ENCODE data around the gene MLST8. TPM values are rescaled to one million over a fixed set of nuclear protein-coding genes. Genes with fewer than 3 reads are reported as not detected.

The MLST8 gene
- total and polyA plus RNA-seq, 12 donors, result 19.3 to 43.1 (median 24.7) TPM

- intact Hi-C loops (cut with DNase I), result no loop called here
- WGBS, 2 donors, result 96% methylated on average over 41 to 43 of the region's 43 CpGs
- H3K36me3 ChIP-seq, result peaks cover 0 to 28% (median 12%) of the 10 kb centered on the region in 9 donors
- peaks cover 0 to 3% (median 0%) of the 10 kb centered on the region in 7 donors for H3K27me3 ChIP-seq
- H3K4me3 ChIP-seq, result no peak overlapping the region
- H3K27ac ChIP-seq, result no peak overlapping the region
- H3K9me3 ChIP-seq, result no peaks in the 10 kb centered on the region
- ATAC-seq (no peak), DNase-seq (no peak)
- H3K4me1 ChIP-seq, result no peaks in the 10 kb centered on the region
- no peak for TF ChIP-seq CTCF (IDR thresholded peaks at IDR 0.05)
These were observed 24.8 kb upstream of the MLST8 start for GRCh38 chr16:2180461-2180860.

- peaks cover 0 to 20% (median 4%) of the 10 kb centered on the region in 9 donors for H3K36me3 ChIP-seq
- DNase-seq (no peak), ATAC-seq (no peak)
- WGBS, 2 donors, result 86 to 87% methylated on average over 46 of the region's 46 CpGs
- no peaks in the 10 kb centered on the region for H3K4me1 ChIP-seq
- no peak for TF ChIP-seq CTCF (IDR thresholded peaks at IDR 0.05)
- intact Hi-C loops (cut with DNase I), result no loop called here
- no peaks in the 10 kb centered on the region for H3K9me3 ChIP-seq
- H3K27me3 ChIP-seq, result peaks cover 0 to 3% (median 0%) of the 10 kb centered on the region in 7 donors
- no peak overlapping the region for H3K27ac ChIP-seq
- H3K4me3 ChIP-seq, result no peak overlapping the region
These were observed 24.0 kb upstream of the MLST8 start for GRCh38 chr16:2180962-2181923.

- DNase-seq, result no peak
- WGBS, 2 donors, result 92% methylated on average over 20 of the region's 20 CpGs
These were observed 23.3 kb upstream of the MLST8 start for GRCh38 chr16:2181952-2182351.

GRCh38 chr16:2183671-2184070 is 21.6 kb upstream of the MLST8 start:
- H3K27ac ChIP-seq, result no peak overlapping the region
- no peak for TF ChIP-seq CTCF (IDR thresholded peaks at IDR 0.05)
- H3K4me1 ChIP-seq, result no peaks in the 10 kb centered on the region
- no peaks in the 10 kb centered on the region for H3K27me3 ChIP-seq
- H3K9me3 ChIP-seq, result no peaks in the 10 kb centered on the region
- no peak overlapping the region for H3K4me3 ChIP-seq
- DNase-seq (no peak), ATAC-seq (no peak)
- intact Hi-C loops (cut with DNase I), result no loop called here
- H3K36me3 ChIP-seq, result no peaks in the 10 kb centered on the region
- WGBS, 2 donors, result 93% methylated on average over 29 to 30 of the region's 30 CpGs

More at GRCh38 chr16:2181952-2182351, 23.3 kb upstream of the MLST8 start:
- Histone ChIP-seq H3K27me3 (peaks cover 0 to 3% (median 0%) of the 10 kb centered on the region in 7 donors), H3K9me3 (no peaks in the 10 kb centered on the region), H3K4me1 (no peaks in the 10 kb centered on the region), H3K27ac (no peak overlapping the region), H3K36me3 (peaks cover 0 to 13% (median 0%) of the 10 kb centered on the region in 9 donors), H3K4me3 (no peak overlapping the region)
- no peak for TF ChIP-seq CTCF (IDR thresholded peaks at IDR 0.05)
- intact Hi-C loops (cut with DNase I), result no loop called here
- no peak for ATAC-seq
